Measurements from ENCODE around the gene FXR1. TPM values are rescaled to one million over a fixed set of nuclear protein-coding genes. Genes with fewer than 3 reads are reported as not detected.

The FXR1 gene
- total RNA-seq, 2 donors from 2014 or later = 184 to 248 TPM

DNA sequence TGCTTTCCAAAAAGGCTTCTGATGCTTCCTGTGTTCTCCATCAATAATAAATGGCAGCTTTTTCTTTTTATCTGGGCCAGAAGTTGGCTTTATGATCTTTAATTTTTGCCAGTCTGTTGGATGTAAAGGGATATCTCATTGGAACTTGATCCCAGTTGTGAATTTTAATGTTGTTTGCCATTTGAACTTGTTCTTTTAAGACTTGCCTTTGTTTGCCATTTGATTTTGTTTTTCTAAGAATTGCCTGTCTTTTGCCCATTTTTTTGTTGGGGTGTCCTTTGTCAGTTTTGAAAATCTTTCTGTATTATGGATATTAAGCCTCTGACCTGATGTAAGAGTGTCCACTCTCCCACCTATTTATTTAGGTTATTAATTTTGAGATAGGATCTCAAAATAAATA lies 9.8 kb downstream of the FXR1 start:
- no peak overlapping the region for H3K27ac Mint-ChIP-seq
- peaks cover 0 to 15% of the 10 kb centered on the region in 2 donors for H3K36me3 Mint-ChIP-seq
- DNase-seq (ENCODE audit: low spot score in 2 of 2) = no peak

DNA sequence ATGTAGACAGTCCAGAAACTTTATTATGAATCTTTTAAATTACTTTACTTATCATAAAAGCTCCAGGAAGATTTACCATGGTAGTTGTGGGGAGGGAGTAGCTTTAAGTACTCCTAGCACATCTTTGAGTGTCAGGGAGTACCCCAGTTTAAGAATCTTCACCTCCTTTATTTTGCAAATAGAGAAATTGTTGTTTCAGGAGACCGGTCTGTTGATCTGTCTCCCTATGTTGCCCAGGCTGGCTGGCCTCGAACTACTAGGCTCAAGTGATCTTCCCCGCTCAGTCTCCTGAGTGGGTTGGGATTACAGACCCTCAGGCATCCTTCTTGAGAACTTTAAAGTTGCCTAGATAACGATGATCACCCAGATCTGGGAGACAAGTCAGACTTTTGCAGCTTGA lies 11.1 kb downstream of the FXR1 start:
- Mint-ChIP-seq H3K9me3 (no peaks in the 10 kb centered on the region), H3K36me3 (peaks cover 0 to 15% of the 10 kb centered on the region in 2 donors), H3K27ac (no peak overlapping the region)
- no peak for ATAC-seq
- no peak for DNase-seq (ENCODE audit: low spot score in 2 of 2)

More for the DNA sequence above, 9.8 kb downstream of the FXR1 start:
- ATAC-seq = no peak
- H3K9me3 Mint-ChIP-seq = no peaks in the 10 kb centered on the region

DNA sequence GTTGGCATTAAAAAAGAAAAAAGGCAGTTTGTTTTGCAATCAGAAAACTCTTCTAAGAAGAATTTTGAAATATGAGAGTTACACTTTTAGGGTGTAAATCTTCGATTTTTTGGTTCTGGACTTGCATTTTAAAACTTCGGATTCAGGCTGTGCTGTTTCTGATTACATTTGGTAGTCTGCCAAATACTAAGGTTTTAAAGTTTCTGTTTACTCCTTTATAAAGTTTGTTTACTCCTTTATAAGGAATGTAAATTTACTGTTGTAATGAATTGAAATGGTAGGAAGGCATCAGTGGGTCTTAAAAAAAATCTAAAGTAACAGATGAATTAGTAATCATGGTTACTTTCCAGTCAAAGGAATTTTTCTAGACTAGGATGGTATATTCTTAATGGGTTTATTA lies 14.1 kb downstream of the FXR1 start:
- H3K27ac Mint-ChIP-seq = no peak overlapping the region
- ATAC-seq = no peak
- H3K9me3 Mint-ChIP-seq = no peaks in the 10 kb centered on the region
- DNase-seq (ENCODE audit: low spot score in 2 of 2) = no peak
- H3K36me3 Mint-ChIP-seq = peaks cover 0 to 14% of the 10 kb centered on the region in 2 donors

DNA sequence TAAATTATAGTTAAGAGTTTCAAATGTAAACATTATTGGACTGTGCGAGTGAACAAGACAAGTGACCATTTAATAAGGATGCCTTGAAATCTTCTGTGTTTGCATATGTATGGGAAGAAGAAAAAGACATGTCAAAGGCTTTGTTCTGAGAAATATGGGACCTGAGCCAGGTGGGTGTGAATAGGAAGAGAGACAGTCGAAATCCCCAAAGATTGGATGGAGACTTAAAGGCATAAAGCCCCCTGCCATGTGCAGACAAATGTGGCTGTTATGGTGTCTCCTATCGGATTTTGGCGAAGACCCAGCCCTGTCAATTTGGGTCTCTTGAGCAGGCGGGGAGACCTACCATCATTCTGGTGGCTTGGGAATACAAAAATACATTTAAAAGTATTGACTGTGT lies 16.9 kb downstream of the FXR1 start:
- Mint-ChIP-seq H3K36me3 (peaks cover 0 to 17% of the 10 kb centered on the region in 2 donors), H3K9me3 (no peaks in the 10 kb centered on the region), H3K27ac (peak overlapping the region; percentile 3 to 60)
- DNase-seq (ENCODE audit: low spot score in 2 of 2) = no peak
- ATAC-seq = no peak

DNA sequence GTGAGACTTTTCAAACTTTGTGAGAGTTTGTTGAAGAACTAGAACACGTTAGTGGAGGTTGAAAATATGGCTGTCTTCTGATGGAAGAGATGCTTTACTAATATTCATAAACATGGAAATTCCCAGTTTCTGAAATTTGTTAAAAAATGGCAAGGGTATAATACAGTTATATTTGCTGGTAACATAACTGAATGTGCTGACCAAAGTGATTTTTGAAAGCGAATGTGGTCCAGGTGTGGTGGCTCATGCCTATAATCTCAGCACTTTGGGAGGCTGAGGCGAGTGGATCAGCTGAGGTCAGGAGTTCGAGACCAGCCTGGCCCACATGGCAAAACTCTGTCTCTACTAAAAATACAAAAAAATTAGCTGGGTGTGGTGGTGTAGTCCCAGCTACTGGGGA lies 18.1 kb downstream of the FXR1 start:
- H3K36me3 Mint-ChIP-seq = peaks cover 0 to 19% of the 10 kb centered on the region in 2 donors
- no peaks in the 10 kb centered on the region for H3K9me3 Mint-ChIP-seq
- ATAC-seq (no peak), DNase-seq (ENCODE audit: low spot score in 2 of 2) (no peak)
- peak overlapping the region in 1 of 2 donors; percentile 60 for H3K27ac Mint-ChIP-seq

DNA sequence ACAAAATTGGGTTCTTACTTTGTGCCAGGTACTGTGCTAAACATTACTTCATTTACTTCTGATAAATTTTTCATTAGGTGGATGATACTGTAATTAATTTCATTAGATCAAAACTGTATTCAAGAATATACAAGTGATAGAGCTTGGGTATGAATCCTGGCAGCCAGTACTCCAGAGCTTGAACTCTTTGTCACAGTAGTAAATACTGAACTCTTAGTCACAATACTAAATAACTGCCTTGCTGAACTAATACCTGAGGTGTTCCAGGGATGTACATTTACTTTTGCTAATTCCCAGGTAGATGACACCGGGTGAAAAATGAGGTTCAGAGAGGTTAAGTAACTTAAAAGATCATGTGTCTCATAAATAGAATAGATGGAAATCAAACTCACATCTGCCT lies 20.3 kb downstream of the FXR1 start:
- DNase-seq (ENCODE audit: low spot score in 2 of 2) = no peak
- Mint-ChIP-seq H3K27ac (no peak overlapping the region), H3K9me3 (no peaks in the 10 kb centered on the region), H3K36me3 (peaks cover 5 to 33% of the 10 kb centered on the region in 2 donors)
- ATAC-seq = no peak

DNA sequence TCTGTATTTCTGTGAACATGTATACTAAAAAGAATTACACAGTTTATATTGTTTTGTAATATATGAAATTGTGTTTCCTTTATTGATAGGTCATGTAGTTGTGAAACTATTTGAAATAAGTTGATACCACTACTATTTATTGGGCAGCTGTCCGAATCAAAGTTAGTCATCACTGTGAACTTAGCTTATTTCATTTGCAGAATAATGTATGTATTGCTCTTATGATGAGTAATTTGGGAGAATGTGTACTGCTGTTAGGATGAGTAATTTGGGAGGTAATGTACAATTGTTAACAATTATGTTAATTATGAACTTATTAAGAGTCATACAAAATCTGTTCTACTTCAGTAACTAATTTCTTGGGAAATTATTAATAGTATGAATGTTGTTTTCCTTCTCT lies 22.2 kb downstream of the FXR1 start:
- no peak for DNase-seq (ENCODE audit: low spot score in 2 of 2)
- H3K27ac Mint-ChIP-seq = no peak overlapping the region
- peaks cover 5 to 34% of the 10 kb centered on the region in 2 donors for H3K36me3 Mint-ChIP-seq
- no peak for ATAC-seq
- H3K9me3 Mint-ChIP-seq = no peaks in the 10 kb centered on the region

DNA sequence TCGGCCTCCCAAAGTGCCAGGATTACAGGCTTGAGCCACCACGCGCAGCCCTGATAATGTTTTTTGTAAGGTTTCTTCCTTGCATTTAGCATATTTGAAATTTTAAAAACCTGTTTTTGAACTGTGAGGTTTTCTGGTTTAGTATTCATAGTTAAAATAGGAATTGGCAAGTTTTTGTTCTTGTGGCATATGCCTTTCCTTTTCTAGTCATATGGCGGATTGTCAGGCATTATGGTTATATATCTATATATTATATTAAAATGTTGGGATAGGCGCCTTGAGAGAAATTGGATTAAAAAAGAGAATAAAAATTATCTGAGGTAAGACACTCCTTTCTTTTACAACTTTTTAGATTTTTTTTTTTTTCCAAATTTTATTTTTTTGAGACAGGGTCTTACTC lies 28.4 kb downstream of the FXR1 start:
- DNase-seq (ENCODE audit: low spot score in 2 of 2) (no peak), ATAC-seq (no peak)
- Mint-ChIP-seq H3K36me3 (peaks cover 9 to 22% of the 10 kb centered on the region in 2 donors), H3K9me3 (no peaks in the 10 kb centered on the region), H3K27ac (peak overlapping the region in 1 of 2 donors; percentile 22)

DNA sequence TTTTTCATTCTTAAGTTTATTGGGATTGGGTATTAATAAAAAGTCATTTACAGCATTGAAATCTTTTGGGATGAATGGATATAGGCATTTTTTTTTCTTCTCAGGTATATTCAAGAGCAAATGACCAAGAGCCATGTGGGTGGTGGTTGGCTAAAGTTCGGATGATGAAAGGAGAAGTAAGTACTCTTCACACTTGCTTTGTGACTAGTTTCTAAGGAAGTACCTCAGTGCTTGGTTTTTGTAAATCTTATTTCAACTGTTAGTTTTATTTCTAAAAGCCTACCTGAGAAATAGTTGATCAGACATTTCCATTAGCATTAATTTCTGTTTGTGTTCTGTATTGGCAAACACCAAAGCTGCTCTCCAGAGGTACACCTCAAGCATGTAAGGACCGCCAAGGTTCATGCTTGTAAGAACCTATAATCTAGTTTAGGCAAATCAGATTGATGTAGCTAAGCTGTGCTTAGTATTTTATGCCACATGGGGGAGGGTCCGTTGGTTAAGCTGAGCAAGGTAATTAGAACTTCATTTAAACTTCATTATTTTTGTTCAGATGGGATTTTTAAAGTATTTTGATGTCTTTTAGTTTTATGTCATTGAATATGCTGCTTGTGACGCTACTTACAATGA lies 35.4 kb downstream of the FXR1 start:
- no peaks in the 10 kb centered on the region for H3K9me3 Mint-ChIP-seq
- no peak for DNase-seq (ENCODE audit: low spot score in 2 of 2)
- ATAC-seq = no peak
- H3K27ac Mint-ChIP-seq = peak overlapping the region in 1 of 2 donors; percentile 55
- peaks cover 9 to 24% of the 10 kb centered on the region in 2 donors for H3K36me3 Mint-ChIP-seq

DNA sequence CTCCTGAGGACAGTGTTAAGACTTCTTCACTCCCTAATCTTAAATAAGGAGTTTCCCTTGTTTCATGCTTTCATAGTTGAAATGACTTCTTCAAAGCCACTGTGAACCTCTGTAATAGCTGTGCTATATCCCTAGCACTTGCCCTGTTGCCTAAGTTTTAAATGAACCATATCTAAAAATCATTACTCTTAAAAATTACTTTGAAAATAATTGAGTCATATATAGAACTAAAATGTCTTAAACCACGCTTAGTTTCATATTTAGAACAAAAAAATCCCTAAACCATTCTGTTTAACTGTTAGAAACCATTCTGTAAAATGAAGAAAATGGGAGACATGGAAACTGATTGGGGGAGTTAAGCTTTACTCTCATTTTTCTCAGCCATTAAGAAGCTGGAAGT lies 47.2 kb downstream of the FXR1 start:
- Mint-ChIP-seq H3K9me3 (no peaks in the 10 kb centered on the region), H3K27ac (peak overlapping the region in 1 of 2 donors; percentile 92), H3K36me3 (peaks cover 17 to 53% of the 10 kb centered on the region in 2 donors)
- DNase-seq (ENCODE audit: low spot score in 2 of 2) (no peak), ATAC-seq (peak; percentile 94)

DNA sequence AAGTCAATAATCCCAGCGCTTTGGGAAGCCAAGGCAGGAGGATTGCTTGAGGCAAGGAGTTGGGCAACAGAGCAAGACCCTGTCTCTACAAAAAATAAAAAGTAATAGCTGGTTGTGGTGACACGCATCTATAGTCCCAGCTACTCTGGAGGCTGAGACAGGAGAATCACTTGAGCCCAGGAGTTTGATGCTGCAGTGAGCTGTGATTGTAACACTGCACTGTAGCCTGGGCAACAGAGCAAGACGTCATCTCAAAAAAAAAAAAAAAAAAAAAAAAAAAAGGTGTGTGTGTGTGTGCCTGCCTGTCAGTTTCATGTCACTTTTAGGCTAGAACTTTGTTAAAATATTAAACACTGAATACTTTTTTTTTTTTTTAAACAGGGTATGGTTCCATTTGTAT lies 48.6 kb downstream of the FXR1 start:
- ATAC-seq = no peak
- Mint-ChIP-seq H3K36me3 (peaks cover 14 to 50% of the 10 kb centered on the region in 2 donors), H3K27ac (no peak overlapping the region), H3K9me3 (no peaks in the 10 kb centered on the region)
- DNase-seq (ENCODE audit: low spot score in 2 of 2) = no peak

DNA sequence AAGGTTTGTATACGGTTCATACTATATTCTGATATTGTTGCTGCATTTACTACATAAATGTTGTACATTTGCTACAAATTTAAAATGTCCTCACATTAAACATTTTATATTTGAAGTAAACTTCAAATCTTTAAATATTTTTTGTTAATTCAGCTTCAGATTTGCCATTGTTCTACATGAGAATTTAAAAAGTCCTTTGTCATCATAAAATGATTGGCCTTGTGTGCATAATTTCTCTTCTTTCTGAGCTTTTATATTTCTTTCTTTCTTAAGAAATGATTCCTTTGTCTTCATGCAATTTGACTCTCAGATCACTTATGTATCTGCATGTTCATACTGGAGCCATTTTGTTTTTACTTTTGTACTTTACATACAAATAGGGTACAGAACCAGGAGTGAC lies 49.1 kb downstream of the FXR1 start:
- no peaks in the 10 kb centered on the region for H3K9me3 Mint-ChIP-seq
- ATAC-seq (no peak), DNase-seq (ENCODE audit: low spot score in 2 of 2) (no peak)
- H3K36me3 Mint-ChIP-seq = peaks cover 10 to 45% of the 10 kb centered on the region in 2 donors
- no peak overlapping the region for H3K27ac Mint-ChIP-seq

DNA sequence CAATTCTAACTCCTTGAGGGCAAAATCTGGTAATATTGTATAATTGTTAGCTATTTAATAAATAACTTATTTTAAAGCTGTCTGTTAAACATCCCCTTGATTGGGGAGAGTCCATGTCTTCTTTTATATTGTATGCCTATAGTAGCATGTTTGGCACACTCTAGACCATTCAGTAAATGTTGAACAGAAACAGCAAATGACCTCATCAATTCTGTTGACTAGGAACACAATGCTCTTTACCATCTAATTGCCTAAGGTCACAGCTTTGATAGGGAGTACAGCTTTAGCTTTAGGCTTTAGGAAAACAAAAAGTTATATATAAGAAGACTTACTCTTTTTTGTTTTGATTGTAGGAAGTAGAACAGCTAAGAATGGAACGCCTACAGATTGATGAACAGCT lies 50.1 kb downstream of the FXR1 start:
- ATAC-seq = no peak
- peaks cover 8 to 40% of the 10 kb centered on the region in 2 donors for H3K36me3 Mint-ChIP-seq

DNA sequence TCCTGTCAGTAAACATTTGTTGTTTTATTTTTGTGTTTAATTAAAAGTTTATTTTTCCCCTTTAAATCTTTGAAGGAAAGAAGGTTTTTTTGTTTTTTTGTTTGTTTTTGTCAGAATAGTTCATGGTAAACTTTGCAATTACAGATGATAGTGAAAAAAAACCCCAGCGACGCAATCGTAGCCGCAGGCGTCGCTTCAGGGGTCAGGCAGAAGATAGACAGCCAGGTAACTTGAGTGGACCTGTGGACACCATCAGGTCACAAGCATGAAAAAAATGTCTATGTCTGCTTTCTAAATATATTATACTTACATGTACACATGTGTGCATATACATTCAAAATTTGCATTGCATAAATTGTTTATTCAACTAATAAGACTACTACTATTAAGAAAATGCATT lies 58.5 kb downstream of the FXR1 start:
- DNase-seq (ENCODE audit: low spot score in 2 of 2) (no peak), ATAC-seq (no peak)
- H3K36me3 Mint-ChIP-seq = peaks cover under 1 to 39% of the 10 kb centered on the region in 2 donors
- H3K27ac Mint-ChIP-seq = peak overlapping the region in 1 of 2 donors; percentile 55
- H3K9me3 Mint-ChIP-seq = no peaks in the 10 kb centered on the region

More for the DNA sequence above, 50.1 kb downstream of the FXR1 start:
- Mint-ChIP-seq H3K9me3 (no peaks in the 10 kb centered on the region), H3K27ac (peak overlapping the region in 1 of 2 donors; percentile 55)
- no peak for DNase-seq (ENCODE audit: low spot score in 2 of 2)

DNA sequence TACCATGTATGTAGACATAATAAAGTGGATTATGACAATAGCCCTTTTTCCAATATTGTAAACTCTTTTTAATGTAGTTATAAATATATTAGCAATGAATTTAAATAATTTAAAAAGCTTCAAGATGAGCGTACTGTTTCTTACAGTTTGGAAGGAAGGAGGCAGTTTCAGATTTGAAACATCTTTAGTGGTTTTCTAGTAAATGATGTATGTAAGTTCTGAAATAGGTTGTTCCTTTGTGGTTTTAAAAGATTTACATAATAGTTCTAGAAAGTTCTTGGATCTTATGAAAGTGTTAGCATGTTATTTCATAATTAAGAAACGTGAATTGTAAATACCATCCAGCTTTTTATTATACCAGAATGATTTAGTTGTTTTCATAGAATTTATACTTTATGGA lies 61.1 kb downstream of the FXR1 start:
- ATAC-seq = no peak
- DNase-seq (ENCODE audit: low spot score in 2 of 2) = no peak
- Mint-ChIP-seq H3K9me3 (no peaks in the 10 kb centered on the region), H3K36me3 (peaks cover 4 to 38% of the 10 kb centered on the region in 2 donors), H3K27ac (no peak overlapping the region)

DNA sequence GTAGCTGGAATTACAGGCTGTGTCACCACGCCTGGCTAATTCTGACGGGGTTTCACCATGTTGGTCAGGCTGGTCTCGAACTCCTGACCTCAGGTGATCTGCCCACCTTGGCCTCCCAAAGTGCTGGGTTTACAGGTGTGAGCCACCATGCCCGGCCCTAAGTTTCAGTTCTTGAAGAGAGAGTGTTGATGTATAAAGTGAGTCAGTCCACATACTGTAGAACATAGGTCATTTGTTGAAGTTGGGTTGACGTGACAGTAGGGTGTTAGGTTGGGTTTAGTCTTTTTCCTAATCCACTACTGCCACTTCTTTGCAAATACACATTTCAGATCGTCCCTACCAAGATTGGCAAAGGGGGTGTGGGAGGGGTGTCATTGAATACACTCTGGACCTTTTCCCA lies 61.8 kb downstream of the FXR1 start:
- ATAC-seq (peak; percentile 49), DNase-seq (ENCODE audit: low spot score in 2 of 2) (no peak)
- H3K27ac Mint-ChIP-seq = no peak overlapping the region
- no peaks in the 10 kb centered on the region for H3K9me3 Mint-ChIP-seq
- H3K36me3 Mint-ChIP-seq = peaks cover 4 to 36% of the 10 kb centered on the region in 2 donors

DNA sequence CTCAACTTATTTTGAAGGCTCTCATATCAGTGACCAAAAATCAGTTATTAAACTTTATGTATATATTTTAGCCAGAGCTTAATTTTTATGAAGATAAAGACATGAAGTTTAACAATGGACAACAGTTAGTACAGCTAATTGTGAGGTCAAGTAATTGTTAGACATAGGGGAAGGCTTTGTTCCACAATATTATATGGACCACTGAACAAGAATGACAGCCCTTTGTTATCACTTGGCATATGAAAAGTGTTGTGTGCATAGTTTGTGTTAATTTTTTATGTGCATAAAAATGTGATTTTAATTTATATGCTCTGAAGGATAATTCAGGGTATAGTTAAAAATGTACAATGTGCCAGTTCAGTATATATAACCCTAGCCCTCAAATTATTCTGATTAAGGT lies 65.0 kb downstream of the FXR1 start:
- no peak for DNase-seq (ENCODE audit: low spot score in 2 of 2)
- no peak for ATAC-seq
- H3K36me3 Mint-ChIP-seq = peaks cover 4 to 32% of the 10 kb centered on the region in 2 donors

DNA sequence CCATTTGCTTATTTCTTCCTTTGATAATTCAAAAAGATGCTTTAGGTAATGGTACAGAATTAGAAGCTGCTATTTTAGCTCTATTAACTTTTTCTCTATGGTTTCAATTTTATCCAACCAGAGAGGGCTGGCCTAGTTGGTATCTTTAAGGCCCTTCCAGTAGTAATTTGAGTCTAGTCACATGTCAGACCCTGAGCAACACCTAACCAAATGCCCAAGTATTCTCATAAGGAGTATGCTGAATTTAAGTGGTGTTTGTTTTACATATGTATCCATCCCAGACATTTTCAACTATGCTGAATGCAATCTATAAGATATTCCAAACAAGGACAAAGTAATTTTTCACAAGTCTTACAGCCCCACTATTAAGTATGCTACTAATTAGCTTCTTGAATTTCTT lies 67.5 kb downstream of the FXR1 start:
- DNase-seq (ENCODE audit: low spot score in 2 of 2) (no peak), ATAC-seq (no peak)
- H3K36me3 Mint-ChIP-seq = peaks cover 4 to 17% of the 10 kb centered on the region in 2 donors
- no peaks in the 10 kb centered on the region for H3K9me3 Mint-ChIP-seq
- H3K27ac Mint-ChIP-seq = no peak overlapping the region

More for the DNA sequence above, 65.0 kb downstream of the FXR1 start:
- Mint-ChIP-seq H3K9me3 (no peaks in the 10 kb centered on the region), H3K27ac (no peak overlapping the region)

Data from activated naive CD4-positive, alpha-beta T cell treated with anti-CD3 and anti-CD28 coated beads, Interleukin-2, amount 50 U/mL, for 72 hours (primary cell).